ENCODE data around the gene ARMC9.

DNA sequence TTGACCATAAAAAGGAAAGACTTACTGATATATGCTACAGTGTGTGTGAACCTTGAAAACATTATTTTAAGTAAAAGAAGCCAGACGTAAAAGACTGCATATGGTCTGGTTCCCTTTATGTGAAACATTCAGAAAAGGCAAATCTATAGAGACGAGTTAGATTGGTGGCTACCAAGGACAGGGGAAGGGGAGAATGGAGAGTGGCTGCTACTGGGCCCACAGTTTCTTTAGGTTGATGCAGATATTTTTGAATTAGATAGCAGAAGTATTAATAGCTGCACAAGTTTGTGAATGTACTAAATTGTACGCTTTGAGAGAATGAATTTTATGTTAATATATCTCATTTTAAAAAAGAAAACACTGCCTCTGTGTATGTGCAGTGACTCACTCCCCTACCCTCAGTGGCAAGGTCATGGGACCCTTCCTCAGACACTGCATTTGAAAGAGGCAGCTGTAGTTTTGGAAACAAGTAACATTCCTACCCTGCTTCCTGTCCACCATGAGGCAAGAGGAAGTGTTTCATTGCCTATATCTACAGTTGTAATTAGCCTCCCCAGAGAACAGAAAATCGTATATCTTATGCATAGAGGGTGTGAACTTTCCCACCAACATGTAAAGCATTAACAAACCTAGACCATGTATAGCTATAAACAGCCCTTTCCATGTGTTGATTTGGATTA, 29.8 kb upstream of the ARMC9 start:
- no peak for TF ChIP-seq POLR2AphosphoS5 (IDR thresholded peaks at IDR 0.05)
- TF ChIP-seq, protein P1, sequence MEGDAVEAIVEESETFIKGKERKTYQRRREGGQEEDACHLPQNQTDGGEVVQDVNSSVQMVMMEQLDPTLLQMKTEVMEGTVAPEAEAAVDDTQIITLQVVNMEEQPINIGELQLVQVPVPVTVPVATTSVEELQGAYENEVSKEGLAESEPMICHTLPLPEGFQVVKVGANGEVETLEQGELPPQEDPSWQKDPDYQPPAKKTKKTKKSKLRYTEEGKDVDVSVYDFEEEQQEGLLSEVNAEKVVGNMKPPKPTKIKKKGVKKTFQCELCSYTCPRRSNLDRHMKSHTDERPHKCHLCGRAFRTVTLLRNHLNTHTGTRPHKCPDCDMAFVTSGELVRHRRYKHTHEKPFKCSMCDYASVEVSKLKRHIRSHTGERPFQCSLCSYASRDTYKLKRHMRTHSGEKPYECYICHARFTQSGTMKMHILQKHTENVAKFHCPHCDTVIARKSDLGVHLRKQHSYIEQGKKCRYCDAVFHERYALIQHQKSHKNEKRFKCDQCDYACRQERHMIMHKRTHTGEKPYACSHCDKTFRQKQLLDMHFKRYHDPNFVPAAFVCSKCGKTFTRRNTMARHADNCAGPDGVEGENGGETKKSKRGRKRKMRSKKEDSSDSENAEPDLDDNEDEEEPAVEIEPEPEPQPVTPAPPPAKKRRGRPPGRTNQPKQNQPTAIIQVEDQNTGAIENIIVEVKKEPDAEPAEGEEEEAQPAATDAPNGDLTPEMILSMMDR (IDR thresholded peaks at IDR 0.05): no peak

Measured in upper lobe of left lung (tissue), 4 donors.